ENCODE results near the gene NINJ1.

Gene NINJ1

GRCh38 chr9:93086447-93087224, 47.4 kb downstream of the NINJ1 start:
- no peak for DNase-seq

- DNase-seq: no peak
Measured at GRCh38 chr9:93085676-93086075, 48.4 kb downstream of the NINJ1 start.

DNA sequence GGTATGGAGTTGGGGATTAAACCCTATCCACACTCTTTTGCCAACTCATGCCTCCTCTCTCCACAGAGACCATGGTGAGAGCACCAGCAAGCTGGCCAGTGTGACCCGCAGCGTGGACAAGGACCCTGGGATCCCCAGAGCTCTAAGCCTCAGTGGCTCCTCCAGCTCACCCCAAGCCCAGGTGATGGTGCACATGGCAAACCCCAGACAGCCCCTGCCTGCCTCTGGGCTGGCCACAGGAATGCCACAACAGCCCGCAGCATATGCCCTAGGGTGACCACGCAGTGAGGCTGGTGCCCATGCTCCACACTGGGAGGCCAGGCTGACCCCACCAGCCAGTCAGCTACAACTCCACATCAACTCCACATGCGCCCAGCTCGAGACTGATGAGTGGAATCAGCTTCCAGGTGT, 49.6 kb downstream of the NINJ1 start:
- no peak for DNase-seq

GRCh38 chr9:93083592-93084470, 50.2 kb downstream of the NINJ1 start:
- peak; percentile 76 for DNase-seq

DNA sequence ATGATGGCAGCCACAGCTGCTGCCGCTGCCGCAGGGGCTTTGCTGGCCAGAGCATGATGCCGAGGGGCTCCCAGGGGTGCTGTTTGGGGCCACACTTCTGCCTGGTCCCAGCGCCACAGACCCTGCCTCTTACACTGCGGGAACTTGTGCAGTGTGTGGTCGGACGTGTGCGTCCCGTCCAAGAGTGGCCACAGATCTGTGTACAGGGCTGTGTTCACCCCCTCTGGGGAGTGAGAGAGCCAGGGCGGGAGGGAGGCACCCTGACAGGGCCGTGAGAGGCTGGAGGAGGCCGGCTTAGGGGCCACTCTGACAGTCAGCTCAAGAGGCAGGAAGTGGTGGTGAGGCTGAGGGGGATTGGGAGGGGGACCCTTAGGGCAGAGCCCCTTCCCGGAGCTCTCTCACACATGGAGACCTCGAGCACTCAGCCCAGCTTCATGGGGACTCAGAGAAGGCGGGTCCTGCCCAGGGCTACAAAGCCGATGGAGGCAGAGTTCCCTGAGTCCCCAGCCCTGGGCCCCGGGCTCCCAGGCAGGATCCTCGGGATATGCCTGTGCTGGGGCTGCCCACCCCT, 51.1 kb downstream of the NINJ1 start:
- no peak for DNase-seq

DNA sequence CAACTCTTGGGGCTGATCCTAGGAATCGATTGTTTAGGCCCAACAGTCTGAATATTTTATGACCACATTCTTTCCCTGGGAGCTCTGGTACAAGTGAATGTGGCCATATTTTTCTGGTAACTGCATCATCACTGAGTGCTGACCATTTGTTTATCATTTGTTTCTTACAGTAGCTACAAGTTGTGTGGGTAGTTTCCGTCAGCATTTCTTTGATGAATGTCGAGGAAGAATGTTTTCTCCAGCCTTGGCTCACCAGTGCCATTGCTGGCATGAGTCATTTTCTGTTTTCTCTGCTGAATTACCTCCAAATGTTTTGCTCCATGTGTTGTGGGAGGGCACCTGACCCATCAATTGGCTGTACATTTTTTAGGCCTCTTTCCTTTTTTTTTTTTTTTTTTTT, 52.1 kb downstream of the NINJ1 start:
- DNase-seq: no peak

GRCh38 chr9:93081081-93081529, 52.9 kb downstream of the NINJ1 start:
- no peak for DNase-seq

GRCh38 chr9:93080406-93080805, 53.6 kb downstream of the NINJ1 start:
- no peak for DNase-seq

- no peak for DNase-seq
Measured at GRCh38 chr9:93079371-93079770, 54.7 kb downstream of the NINJ1 start.

DNA sequence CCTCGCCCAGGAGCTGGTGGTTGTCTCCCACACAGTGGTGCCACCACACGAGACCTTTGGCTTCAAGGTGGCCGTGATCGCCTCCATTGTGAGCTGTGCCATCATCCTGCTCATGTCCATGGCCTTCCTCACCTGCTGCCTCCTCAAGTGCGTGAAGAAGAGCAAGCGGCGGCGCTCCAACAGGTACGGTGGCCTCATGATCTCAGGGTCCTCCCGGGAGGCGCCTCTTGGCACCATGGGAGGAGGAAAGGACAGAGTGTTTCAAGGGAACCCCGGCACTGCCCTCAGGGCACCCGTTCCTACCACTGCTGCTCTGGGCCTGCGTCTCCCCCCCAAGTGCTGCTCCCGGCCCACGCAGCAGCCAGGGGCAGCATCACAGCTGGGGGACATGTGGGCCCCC, 56.2 kb downstream of the NINJ1 start:
- DNase-seq: no peak

DNA sequence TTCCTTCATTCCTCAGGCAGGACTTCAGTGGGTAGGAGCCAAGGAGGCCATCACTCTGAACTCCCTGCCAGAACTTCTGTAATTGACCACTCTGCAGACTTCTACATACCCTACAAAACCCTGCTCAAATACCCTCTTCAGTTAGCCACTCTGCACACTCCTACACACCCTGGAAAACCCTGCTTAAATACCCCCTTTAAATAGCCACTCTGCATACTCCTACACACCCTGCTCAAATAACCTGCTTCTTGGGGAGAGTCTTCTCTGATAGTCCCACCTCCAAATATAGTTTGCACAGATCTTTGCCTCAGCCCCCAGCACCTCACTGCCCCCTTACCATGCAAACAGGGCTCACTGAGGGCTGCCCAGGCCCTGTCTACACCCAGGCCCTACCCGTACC, 56.7 kb downstream of the NINJ1 start:
- no peak for DNase-seq

DNA sequence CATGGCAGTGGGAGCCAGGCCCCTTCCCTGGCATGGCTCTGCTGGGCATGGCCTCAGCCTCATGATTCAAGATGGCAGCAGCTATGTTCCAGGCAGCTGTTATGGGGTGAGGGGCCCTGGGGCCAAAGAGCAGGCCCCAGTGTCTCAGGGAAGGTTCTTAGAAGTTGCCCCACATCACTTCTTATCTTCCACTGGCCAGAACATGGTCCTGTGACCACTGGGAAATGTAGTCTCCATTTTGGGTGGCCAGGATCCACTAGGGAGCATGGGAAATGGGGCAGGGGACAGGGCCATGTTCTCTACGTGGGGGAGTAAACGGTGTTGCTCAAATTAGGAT, 57.3 kb downstream of the NINJ1 start:
- DNase-seq: no peak

GRCh38 chr9:93076101-93076791, 57.8 kb downstream of the NINJ1 start:
- no peak for DNase-seq

DNA sequence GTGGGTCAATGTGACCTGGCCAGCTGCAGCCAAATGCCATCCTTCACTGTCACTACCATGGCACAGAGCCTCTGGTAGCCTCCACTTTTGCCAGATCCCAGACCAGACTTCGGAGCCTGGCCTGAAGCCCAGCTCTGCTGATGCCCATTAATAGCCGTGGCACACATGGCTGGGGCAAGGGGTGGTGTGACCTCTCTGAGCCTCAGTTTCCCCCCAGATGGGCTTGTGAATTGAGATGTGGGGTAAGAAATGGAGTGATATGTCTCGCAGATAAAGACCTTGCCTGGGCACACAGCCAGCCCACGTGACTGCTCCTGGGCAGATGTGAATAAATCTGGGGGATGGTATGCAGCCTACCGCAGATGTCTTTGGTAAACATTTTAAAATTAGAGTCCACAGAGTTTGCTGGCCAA, 61.7 kb downstream of the NINJ1 start:
- DNase-seq: no peak

Measured in activated CD4-positive, alpha-beta T cell treated with anti-CD3 and anti-CD28 coated beads, Interleukin-2, amount 50 U/mL, for 16 hours (primary cell).